Measurements from ENCODE around the gene SLC38A7. TPM values are rescaled to one million over a fixed set of nuclear protein-coding genes. Genes with fewer than 3 reads are reported as not detected.

The SLC38A7 gene
- total and polyA plus RNA-seq, 2 of the 13 experiments (the other 11 are each of a cell fraction or from before 2014, with no cell fraction given): 13.2 to 14.1 TPM

- TF ChIP-seq REST (IDR thresholded peaks at IDR 0.05; ENCODE audit: borderline replicate concordance in 1 of 2, low read depth in 1 of 2, low read length in 2 of 2) (peak in 1 of 2 experiments; percentile 5; a peak in 1 of 4 replicates), ZNF296 (CRISPR knock-in tag; conservative IDR thresholded peaks at IDR 0.05) (no peak), TEAD3 (CRISPR knock-in tag; optimal IDR thresholded peaks at IDR 0.05; ENCODE audit: borderline replicate concordance) (peak; percentile 75), ZNF570 (CRISPR knock-in tag; IDR thresholded peaks at IDR 0.05; ENCODE audit: borderline replicate concordance) (no peak), ZSCAN20 (CRISPR knock-in tag; IDR thresholded peaks at IDR 0.05; ENCODE audit: borderline replicate concordance) (peak; percentile 76), ZNF317 (CRISPR knock-in tag; IDR thresholded peaks at IDR 0.05) (0 out of 2 replicates have a peak, but pooled peaks have one; percentile 65), ZNF224 (CRISPR knock-in tag; IDR thresholded peaks at IDR 0.05) (0 out of 2 replicates have a peak, but pooled peaks have one; percentile 20), ZNF512B (CRISPR knock-in tag; IDR thresholded peaks at IDR 0.05; ENCODE audit: borderline replicate concordance) (no peak), ZNF704 (CRISPR knock-in tag; IDR thresholded peaks at IDR 0.05; ENCODE audit: borderline replicate concordance) (0 out of 2 replicates have a peak, but pooled peaks have one; percentile 67), ZNF207 (IDR thresholded peaks at IDR 0.05; ENCODE audit: borderline replicate concordance) (no peak), THAP7 (CRISPR knock-in tag; IDR thresholded peaks at IDR 0.05) (no peak), FLYWCH1 (CRISPR knock-in tag; IDR thresholded peaks at IDR 0.05) (no peak), ZNF75D (CRISPR knock-in tag; IDR thresholded peaks at IDR 0.05; ENCODE audit: borderline replicate concordance) (no peak), KLF12 (CRISPR knock-in tag; IDR thresholded peaks at IDR 0.05; ENCODE audit: borderline replicate concordance) (0 out of 2 replicates have a peak, but pooled peaks have one; percentile 60), U2AF1 (optimal IDR thresholded peaks at IDR 0.05; ENCODE audit: low read depth, low read length) (peak; percentile 26), HNRNPLL (IDR thresholded peaks at IDR 0.05; ENCODE audit: low read depth, low read length, poor library complexity, severe bottlenecking) (peak; percentile 61), KDM1A (CRISPR knock-in tag; IDR thresholded peaks at IDR 0.05) (no peak), ZNF619 (CRISPR knock-in tag; IDR thresholded peaks at IDR 0.05) (no peak; the same call in 1 of the 2 replicates), ZMAT5 (CRISPR knock-in tag; IDR thresholded peaks at IDR 0.05; ENCODE audit: borderline replicate concordance, low read depth) (no peak)
These were observed at the start of gene SLC38A7 (continued) for GRCh38 chr16:58684354-58685083.

Measured in HepG2 (cell line).